ENCODE data around the gene SLC22A23.

The SLC22A23 gene

GRCh38 chr6:3294921-3295871 lies 161.7 kb downstream of the SLC22A23 start:
- TF ChIP-seq GATA3 (IDR thresholded peaks at IDR 0.05; ENCODE audit: low read depth, low read length) (no peak), GATA2 (IDR thresholded peaks at IDR 0.05; ENCODE audit: low read depth, low read length) (no peak)

DNA sequence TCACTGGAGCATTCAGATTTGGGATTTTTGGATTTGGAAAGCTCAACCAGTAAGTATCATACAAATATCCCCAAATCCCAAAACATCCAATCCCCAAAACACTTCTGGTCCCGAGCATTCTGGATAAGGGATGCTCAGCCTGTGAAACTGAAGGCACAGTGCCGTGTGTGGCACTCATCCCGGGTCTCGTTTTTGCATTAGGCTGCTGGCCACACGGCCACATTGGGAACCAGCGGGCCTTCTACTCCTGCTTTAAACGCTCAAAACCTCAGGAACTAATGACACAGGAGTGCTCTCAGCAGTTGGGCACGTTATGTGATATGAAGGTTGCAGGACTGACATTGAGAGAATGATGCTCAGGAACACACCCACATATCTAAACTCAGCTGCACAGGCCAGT lies 162.5 kb downstream of the SLC22A23 start:
- no peak for TF ChIP-seq GATA3 (IDR thresholded peaks at IDR 0.05; ENCODE audit: low read depth, low read length)
- TF ChIP-seq GATA2 (IDR thresholded peaks at IDR 0.05; ENCODE audit: low read depth, low read length): no peak

GRCh38 chr6:3293271-3294155 lies 163.3 kb downstream of the SLC22A23 start:
- no peak for TF ChIP-seq GATA2 (IDR thresholded peaks at IDR 0.05; ENCODE audit: low read depth, low read length)
- no peak for TF ChIP-seq GATA3 (IDR thresholded peaks at IDR 0.05; ENCODE audit: low read depth, low read length)

- TF ChIP-seq GATA2 (IDR thresholded peaks at IDR 0.05; ENCODE audit: low read depth, low read length) (no peak), GATA3 (IDR thresholded peaks at IDR 0.05; ENCODE audit: low read depth, low read length) (no peak)
Measured at GRCh38 chr6:3292431-3293197, 164.2 kb downstream of the SLC22A23 start.

DNA sequence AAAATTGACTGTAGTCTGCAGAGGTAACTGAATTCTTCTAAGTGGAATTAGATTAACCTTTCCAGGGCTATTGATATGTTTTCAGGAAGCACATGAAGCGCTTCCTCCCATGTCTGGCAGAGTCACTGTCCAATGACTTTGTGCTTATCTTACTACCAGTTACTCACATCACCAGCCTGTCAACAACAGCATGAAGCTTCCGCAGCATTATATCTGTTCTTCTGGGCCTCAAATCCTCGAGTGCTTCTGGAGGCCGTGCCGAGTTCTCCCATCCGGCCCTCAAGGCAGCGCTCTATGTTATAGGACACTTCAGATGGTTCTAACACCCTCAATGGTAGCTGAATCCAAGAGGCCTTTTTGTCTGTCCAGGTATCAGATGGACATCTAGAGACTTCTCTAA lies 164.9 kb downstream of the SLC22A23 start:
- TF ChIP-seq GATA3 (IDR thresholded peaks at IDR 0.05; ENCODE audit: low read depth, low read length): no peak
- no peak for TF ChIP-seq GATA2 (IDR thresholded peaks at IDR 0.05; ENCODE audit: low read depth, low read length)

DNA sequence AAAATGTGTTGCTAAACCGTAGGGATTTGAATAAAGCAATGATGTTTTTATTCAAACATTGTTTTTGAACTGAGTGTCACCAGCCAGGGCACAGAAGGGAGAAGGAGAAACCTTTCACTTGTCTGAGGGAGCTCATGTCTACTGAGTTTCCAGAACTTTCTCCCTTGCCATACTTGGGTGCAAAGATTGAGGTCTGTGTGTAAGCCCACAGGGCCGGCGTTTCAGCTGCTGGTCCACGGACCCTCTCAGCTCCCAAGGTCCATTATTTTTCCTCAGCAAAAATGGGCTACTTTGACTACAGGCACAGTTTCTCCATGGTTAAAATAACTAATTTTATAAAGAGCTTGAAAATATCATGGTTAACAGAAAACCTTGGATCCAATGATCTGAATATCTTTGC lies 165.5 kb downstream of the SLC22A23 start:
- TF ChIP-seq GATA3 (IDR thresholded peaks at IDR 0.05; ENCODE audit: low read depth, low read length) (no peak), GATA2 (IDR thresholded peaks at IDR 0.05; ENCODE audit: low read depth, low read length) (no peak)

GRCh38 chr6:3290931-3291211 lies 166.0 kb downstream of the SLC22A23 start:
- TF ChIP-seq GATA2 (IDR thresholded peaks at IDR 0.05; ENCODE audit: low read depth, low read length) (no peak), GATA3 (IDR thresholded peaks at IDR 0.05; ENCODE audit: low read depth, low read length) (no peak)

DNA sequence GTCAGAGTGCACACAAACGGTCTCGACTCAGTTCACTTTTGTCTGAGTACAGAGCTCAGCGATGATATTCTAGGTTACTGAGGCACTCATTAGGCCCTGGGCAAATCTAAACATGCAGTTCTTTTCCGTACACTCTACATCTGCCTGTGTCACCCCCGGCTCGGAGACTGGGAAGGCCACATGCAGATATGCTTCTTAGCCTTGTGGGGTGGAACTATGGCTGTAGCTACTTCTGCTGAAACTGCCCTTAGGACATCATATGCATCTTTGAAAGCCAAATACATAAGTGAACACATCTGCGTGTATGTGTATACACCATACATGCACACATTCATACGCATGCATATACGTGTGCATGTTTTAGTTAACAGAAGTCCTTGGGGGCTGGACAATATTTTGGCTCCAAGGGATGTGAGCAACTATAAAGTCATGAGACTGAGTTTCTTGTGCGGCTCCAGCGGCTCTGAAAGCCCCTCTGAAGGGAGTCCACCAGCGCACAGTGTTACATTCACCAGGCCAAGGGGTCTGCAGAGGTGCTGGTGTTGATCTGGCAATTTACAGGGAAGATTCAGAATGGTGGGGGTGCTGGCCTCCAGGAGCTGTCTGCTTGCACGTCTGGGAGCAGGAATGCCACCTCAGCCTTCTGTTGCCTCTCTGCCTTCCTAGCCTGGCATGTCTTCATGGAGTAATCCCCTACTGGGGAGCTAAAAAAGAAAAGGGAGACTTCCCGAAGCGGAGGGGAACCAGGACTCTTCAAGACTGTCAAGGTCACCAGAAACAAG lies 166.5 kb downstream of the SLC22A23 start:
- TF ChIP-seq GATA2 (IDR thresholded peaks at IDR 0.05; ENCODE audit: low read depth, low read length): no peak
- no peak for TF ChIP-seq GATA3 (IDR thresholded peaks at IDR 0.05; ENCODE audit: low read depth, low read length)

DNA sequence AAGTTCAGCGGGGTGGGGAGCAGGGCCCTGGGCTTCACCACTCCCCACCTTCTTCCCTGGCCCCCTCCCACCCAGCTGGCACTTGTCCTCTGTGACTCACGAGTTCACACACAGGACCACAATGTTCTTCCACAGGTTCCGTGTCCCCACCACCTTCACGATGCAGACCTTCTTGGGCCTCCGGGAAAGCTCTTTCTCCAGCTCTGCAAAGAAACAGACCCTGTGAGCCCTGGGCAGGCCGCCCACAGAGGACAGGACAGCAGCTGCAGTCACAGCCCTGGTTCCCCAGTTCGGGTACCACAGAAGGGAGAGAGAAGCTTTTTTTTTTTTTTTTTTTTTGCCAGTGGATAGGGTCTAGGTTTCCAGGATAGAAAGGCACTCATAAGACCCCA lies 167.2 kb downstream of the SLC22A23 start:
- TF ChIP-seq GATA2 (IDR thresholded peaks at IDR 0.05; ENCODE audit: low read depth, low read length): no peak
- no peak for TF ChIP-seq GATA3 (IDR thresholded peaks at IDR 0.05; ENCODE audit: low read depth, low read length)

DNA sequence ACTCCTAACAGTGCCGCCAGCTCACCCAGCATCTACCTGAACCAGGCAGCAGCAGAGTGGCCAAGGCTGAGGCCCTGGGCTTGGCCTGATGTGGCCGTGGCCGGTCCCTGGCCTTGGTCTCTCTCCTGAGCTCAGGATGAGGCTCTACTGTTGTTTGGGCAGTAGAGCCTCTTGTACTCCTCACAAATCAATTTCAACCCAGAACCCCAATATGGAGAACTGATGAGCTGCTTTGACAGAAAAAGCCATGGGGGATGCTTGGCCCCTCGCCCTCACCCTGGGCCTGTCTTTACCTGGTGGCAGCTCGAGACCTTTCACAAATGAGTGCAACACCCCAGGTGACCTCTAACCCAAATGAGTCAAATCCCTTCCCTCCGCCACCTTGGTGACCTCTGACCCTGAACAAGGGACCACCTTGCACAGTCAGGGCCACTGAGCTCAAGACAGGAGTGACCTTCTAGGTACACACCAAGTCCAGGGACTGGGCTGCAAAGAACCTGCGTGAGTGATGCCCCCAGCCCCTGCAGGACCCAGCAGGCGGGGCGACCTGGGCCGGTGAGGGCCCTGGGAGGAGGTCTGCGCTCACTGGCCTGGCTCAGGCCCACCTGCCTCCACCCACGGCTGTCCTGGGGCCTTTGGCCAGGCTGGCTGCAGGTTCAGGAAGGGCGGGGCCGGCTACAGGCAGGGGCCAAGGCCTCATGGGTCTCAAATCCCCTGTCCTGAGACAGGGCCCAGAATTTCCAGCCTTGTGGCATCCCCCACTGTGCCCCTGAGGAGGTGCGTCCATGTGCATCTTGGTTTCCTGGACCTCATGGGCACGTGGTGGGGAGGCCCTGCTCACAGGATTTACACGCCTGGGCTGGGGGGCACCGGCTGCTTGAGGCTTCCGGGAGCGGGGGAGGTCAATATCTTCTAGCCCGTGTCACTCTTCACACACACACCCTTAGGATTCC lies 167.9 kb downstream of the SLC22A23 start:
- TF ChIP-seq GATA2 (IDR thresholded peaks at IDR 0.05; ENCODE audit: low read depth, low read length) (no peak), GATA3 (IDR thresholded peaks at IDR 0.05; ENCODE audit: low read depth, low read length) (no peak)

DNA sequence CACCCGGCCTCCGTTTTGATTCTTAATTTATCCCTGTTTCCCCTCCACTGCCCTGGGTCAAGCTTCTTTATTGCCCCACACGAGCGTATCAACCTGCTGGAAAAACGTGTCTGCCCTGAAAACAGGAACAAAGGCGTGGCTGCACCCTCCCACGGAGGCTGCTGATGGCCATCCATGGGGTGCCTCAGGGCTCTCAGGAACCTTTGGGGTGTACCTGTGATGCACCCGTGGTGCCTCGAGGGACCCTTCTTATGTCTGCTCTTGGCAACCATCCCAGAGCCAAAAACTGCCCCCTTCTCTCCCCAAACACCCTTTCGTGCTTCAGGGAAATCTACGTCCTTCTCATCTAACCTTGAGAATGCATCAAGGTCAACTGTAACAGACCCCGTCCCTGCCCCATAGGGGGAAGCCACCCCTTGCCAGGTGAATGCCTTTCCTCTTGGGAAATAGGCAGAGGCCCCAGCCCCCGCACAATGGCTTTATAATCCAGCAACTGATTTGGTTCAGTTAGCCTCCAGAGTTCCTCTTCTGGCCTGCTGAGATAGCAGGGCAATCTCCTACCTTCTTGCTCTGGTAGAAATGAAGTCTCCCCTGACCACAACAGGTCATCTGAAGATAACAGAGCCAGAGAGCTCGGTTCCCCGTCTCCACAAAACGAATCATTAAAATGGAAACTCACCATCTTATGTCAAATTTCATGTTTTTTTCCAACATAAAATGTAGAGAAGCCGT lies 168.7 kb downstream of the SLC22A23 start:
- TF ChIP-seq GATA2 (IDR thresholded peaks at IDR 0.05; ENCODE audit: low read depth, low read length): no peak
- no peak for TF ChIP-seq GATA3 (IDR thresholded peaks at IDR 0.05; ENCODE audit: low read depth, low read length)

DNA sequence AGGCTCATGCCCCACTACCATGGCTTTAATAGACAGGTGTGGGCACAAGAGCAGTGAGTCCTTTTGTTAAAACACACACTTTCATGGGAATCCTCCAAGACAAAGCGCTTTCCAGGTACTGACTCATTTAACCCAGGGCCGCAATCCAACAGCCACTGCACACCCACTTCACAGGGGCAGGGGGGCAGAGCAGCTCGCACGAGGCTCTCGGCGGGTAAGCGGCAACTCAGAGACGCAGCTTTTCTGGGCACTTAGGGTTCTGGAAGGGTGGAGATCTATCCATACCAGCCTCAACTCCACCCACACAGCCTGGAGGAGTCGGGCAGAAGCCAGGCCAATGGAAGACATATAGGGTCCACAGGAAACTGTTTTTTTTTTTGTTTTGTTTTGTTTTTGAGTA lies 169.5 kb downstream of the SLC22A23 start:
- no peak for TF ChIP-seq GATA2 (IDR thresholded peaks at IDR 0.05; ENCODE audit: low read depth, low read length)
